ENCODE results near the gene NOL9.

GRCh38 chr1:6485168-6486101 is 68.9 kb downstream of the NOL9 start:
- TF ChIP-seq CTCF (IDR thresholded peaks at IDR 0.05) (no peak), POLR2A (IDR thresholded peaks at IDR 0.05) (no peak)
